Measurements from ENCODE around the gene C16orf96. TPM values are rescaled to one million over a fixed set of nuclear protein-coding genes. Genes with fewer than 3 reads are reported as not detected.

Gene C16orf96
- total RNA-seq, 1 experiment from 2014 or later: 0.10 TPM

- Histone ChIP-seq H3K27me3 (ENCODE audit: insufficient read depth, low read length) (no peaks in the 10 kb centered on the region), H2AFZ (ENCODE audit: low read depth, low read length, poor library complexity, severe bottlenecking) (no peak overlapping the region), H3K36me3 (ENCODE audit: control insufficient read depth in 1 of 2, insufficient read depth in 2 of 2, low read length in 2 of 2) (no peaks in the 10 kb centered on the region), H3K9ac (ENCODE audit: low read length) (peak overlapping the region; percentile 96), H3K4me1 (ENCODE audit: control insufficient read depth in 1 of 2, insufficient read depth in 2 of 2, low read length in 2 of 2) (peaks cover 15 to 21% of the 10 kb centered on the region in 2 experiments), H3K27ac (ENCODE audit: low read depth, low read length) (peak overlapping the region; percentile 95), H3K4me3 (replicated peaks in 1 of 2; ENCODE audit: low read depth in 1 of 2, low read length in 2 of 2) (peak overlapping the region; percentile 86 to 87), H3K9me2 (ENCODE audit: insufficient read depth) (no peaks in the 10 kb centered on the region), H3K9me3 (ENCODE audit: control insufficient read depth in 1 of 2, insufficient read depth in 1 of 2, low read depth in 1 of 2, low read length in 2 of 2) (no peaks in the 10 kb centered on the region), H3K4me2 (ENCODE audit: low read length) (peak overlapping the region; percentile 89), H3K79me2 (ENCODE audit: insufficient read depth, low read length) (peaks cover 54% of the 10 kb centered on the region), H4K20me1 (ENCODE audit: insufficient read depth) (no peaks in the 10 kb centered on the region)
- CTCF ChIA-PET: interaction anchor here (1.3 kb wide), 1 partner anchor 10 kb away, joined by 5 read pairs; no protein-coding TSS in a partner anchor
- intact Hi-C loops (cut with micrococcal nuclease): no loop called here
- TSS peak; percentile 59 for BruUV-seq (replicated peaks)
- no peak for ATAC-seq
- RAD21 ChIA-PET (ENCODE audit: low non-redundant PET in 1 of 2, low total read pairs in 2 of 2, uncharacterized antibody in 2 of 2, unreplicated experiment in 2 of 2): no interaction called here
- no peak for TF ChIP-seq POLR2A (IDR thresholded peaks at IDR 0.05; ENCODE audit: borderline replicate concordance, extremely low read depth, insufficient read depth, insufficient read length)
- no peak for TF ChIP-seq MAX (IDR thresholded peaks at IDR 0.05)
- TF ChIP-seq, protein P1, sequence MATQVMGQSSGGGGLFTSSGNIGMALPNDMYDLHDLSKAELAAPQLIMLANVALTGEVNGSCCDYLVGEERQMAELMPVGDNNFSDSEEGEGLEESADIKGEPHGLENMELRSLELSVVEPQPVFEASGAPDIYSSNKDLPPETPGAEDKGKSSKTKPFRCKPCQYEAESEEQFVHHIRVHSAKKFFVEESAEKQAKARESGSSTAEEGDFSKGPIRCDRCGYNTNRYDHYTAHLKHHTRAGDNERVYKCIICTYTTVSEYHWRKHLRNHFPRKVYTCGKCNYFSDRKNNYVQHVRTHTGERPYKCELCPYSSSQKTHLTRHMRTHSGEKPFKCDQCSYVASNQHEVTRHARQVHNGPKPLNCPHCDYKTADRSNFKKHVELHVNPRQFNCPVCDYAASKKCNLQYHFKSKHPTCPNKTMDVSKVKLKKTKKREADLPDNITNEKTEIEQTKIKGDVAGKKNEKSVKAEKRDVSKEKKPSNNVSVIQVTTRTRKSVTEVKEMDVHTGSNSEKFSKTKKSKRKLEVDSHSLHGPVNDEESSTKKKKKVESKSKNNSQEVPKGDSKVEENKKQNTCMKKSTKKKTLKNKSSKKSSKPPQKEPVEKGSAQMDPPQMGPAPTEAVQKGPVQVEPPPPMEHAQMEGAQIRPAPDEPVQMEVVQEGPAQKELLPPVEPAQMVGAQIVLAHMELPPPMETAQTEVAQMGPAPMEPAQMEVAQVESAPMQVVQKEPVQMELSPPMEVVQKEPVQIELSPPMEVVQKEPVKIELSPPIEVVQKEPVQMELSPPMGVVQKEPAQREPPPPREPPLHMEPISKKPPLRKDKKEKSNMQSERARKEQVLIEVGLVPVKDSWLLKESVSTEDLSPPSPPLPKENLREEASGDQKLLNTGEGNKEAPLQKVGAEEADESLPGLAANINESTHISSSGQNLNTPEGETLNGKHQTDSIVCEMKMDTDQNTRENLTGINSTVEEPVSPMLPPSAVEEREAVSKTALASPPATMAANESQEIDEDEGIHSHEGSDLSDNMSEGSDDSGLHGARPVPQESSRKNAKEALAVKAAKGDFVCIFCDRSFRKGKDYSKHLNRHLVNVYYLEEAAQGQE (IDR thresholded peaks at IDR 0.05; ENCODE audit: low read depth): no peak
- no peak for TF ChIP-seq CEBPB (IDR thresholded peaks at IDR 0.05; ENCODE audit: low read depth)
- no peak for TF ChIP-seq ZNF274 (IDR thresholded peaks at IDR 0.05; ENCODE audit: low read depth, low read length)
- TF ChIP-seq CBX3 (IDR thresholded peaks at IDR 0.05; ENCODE audit: low read depth): no peak
- no peak for TF ChIP-seq RAD21 (IDR thresholded peaks at IDR 0.05; ENCODE audit: low read depth)
- TF ChIP-seq EZH2 (IDR thresholded peaks at IDR 0.05): no peak
- no peak for TF ChIP-seq EZH2phosphoT487 (IDR thresholded peaks at IDR 0.05; ENCODE audit: borderline replicate concordance)
- no peak for TF ChIP-seq SIN3A (IDR thresholded peaks at IDR 0.05; ENCODE audit: low read depth)
- no peak for TF ChIP-seq TCF7L2 (IDR thresholded peaks at IDR 0.05; ENCODE audit: borderline replicate concordance, extremely low read depth, insufficient read depth, insufficient read length)
- no peak for TF ChIP-seq YY1 (IDR thresholded peaks at IDR 0.05; ENCODE audit: extremely low read depth, insufficient replicate concordance, low read depth, low read length)
- no peak for TF ChIP-seq FOSL1 (IDR thresholded peaks at IDR 0.05; ENCODE audit: low read depth)
- TF ChIP-seq, protein P2, sequence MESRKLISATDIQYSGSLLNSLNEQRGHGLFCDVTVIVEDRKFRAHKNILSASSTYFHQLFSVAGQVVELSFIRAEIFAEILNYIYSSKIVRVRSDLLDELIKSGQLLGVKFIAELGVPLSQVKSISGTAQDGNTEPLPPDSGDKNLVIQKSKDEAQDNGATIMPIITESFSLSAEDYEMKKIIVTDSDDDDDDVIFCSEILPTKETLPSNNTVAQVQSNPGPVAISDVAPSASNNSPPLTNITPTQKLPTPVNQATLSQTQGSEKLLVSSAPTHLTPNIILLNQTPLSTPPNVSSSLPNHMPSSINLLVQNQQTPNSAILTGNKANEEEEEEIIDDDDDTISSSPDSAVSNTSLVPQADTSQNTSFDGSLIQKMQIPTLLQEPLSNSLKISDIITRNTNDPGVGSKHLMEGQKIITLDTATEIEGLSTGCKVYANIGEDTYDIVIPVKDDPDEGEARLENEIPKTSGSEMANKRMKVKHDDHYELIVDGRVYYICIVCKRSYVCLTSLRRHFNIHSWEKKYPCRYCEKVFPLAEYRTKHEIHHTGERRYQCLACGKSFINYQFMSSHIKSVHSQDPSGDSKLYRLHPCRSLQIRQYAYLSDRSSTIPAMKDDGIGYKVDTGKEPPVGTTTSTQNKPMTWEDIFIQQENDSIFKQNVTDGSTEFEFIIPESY (IDR thresholded peaks at IDR 0.05; ENCODE audit: extremely low read depth, insufficient replicate concordance, low read length): no peak
- POLR2A ChIA-PET: no interaction called here
- DNase-seq (ENCODE audit: low read depth, low spot score): no peak
Measured at GRCh38 chr16:4625560-4626159, 69.5 kb downstream of the C16orf96 start.
